Mucosa of descending colon (tissue), 3 donors: ENCODE data around the gene IRAK2. TPM values are rescaled to one million over a fixed set of nuclear protein-coding genes. Genes with fewer than 3 reads are reported as not detected.

Experiments
- ATAC-seq: fragments of 200-7000 bp; cut with Tn5 transposase; one replicate; pipeline ENCODE4 v1.9.1; 2020; ENCODE audit warnings: mild to moderate bottlenecking, moderate library complexity
- DNase-seq, 3 donors: peaks; one replicate each; pipeline ENCODE4 v3.0.0-alpha.2; 2020
- H3K36me3 ChIP-seq: fragments of 200-600 bp; one replicate; pipeline ENCODE4 v1.8.0; 2021; ENCODE audit warnings: low read depth, mild to moderate bottlenecking
- H3K4me1 ChIP-seq: fragments of 200-600 bp; one replicate; pipeline ENCODE4 v1.8.0; 2021; ENCODE audit warnings: low read depth, mild to moderate bottlenecking
- H3K4me3 ChIP-seq: fragments of 200-600 bp; one replicate; pipeline ENCODE4 v1.8.0; 2021; ENCODE audit warnings: mild to moderate bottlenecking
- H3K9me3 ChIP-seq: fragments of 200-600 bp; one replicate; pipeline ENCODE4 v1.8.0; 2021; ENCODE audit warnings: mild to moderate bottlenecking
- intact Hi-C, 2 donors: fragments of 100-400 bp; cut with DNase I in 1 of 2; cut with micrococcal nuclease in 1 of 2; formaldehyde crosslinking; loops; one replicate each; pipeline versions ENCODE4 v1.11.0 to v1.11.1; 2022; cut with DNase I, micrococcal nuclease
- total RNA-seq, 3 donors: library from RNA; stranded (reverse); fragmentation: NEBNext Ultra II Directional in 2 of 3; extraction: Animal tissue kit (Norgen Biotek cat#: 25700) in 2 of 3; gene quantifications; one replicate each; pipeline versions ENCODE4 v1.2.1 to v1.2.4, GENCODE V29; 2021 to 2023
- TF ChIP-seq, protein P1 (sequence below): fragments of 200-600 bp; IDR thresholded peaks from one replicate; pipeline ENCODE4 v1.8.0; 2022; ENCODE audit warnings: antibody characterized with exemption, mild to moderate bottlenecking
- donor health status: DM: no; HTN: no; CAD: no; lungs with moderate emphysema.
- donor health status: DM: no; HTN: no; CAD: no.
- donor health status: DM: no; HTN: yes; CAD: no.

The IRAK2 gene
- total RNA-seq, 3 donors from 2014 or later, result 1.1 to 3.2 (median 2.4) TPM

DNA sequence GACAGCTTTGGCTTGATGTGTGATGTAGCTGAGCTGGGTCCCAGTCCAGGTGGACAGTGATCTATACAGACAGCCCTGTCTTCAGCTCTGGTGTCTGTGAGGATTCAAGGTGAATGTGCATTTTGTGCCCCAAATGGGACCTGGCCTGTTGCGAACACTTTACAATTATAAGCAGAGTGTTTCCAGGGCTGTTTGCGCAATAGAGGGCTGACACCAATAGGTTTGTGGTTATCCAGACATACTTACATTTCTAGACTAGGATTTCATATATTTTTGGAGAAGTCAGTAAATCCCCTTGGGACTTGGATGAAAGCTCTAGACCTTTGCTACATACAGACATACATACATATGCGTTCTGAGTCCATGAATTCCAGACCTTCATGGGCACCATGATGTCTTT is 79.3 kb downstream of the IRAK2 start:
- Histone ChIP-seq H3K4me3 (no peak overlapping the region), H3K4me1 (peaks cover 6% of the 10 kb centered on the region), H3K9me3 (peaks cover 17% of the 10 kb centered on the region), H3K36me3 (no peaks in the 10 kb centered on the region)
- DNase-seq (no peak), ATAC-seq (no peak)
- TF ChIP-seq, protein P1, sequence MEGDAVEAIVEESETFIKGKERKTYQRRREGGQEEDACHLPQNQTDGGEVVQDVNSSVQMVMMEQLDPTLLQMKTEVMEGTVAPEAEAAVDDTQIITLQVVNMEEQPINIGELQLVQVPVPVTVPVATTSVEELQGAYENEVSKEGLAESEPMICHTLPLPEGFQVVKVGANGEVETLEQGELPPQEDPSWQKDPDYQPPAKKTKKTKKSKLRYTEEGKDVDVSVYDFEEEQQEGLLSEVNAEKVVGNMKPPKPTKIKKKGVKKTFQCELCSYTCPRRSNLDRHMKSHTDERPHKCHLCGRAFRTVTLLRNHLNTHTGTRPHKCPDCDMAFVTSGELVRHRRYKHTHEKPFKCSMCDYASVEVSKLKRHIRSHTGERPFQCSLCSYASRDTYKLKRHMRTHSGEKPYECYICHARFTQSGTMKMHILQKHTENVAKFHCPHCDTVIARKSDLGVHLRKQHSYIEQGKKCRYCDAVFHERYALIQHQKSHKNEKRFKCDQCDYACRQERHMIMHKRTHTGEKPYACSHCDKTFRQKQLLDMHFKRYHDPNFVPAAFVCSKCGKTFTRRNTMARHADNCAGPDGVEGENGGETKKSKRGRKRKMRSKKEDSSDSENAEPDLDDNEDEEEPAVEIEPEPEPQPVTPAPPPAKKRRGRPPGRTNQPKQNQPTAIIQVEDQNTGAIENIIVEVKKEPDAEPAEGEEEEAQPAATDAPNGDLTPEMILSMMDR, result no peak
- intact Hi-C loops, result no loop called here

GRCh38 chr3:10245081-10245712 is 80.5 kb downstream of the IRAK2 start:
- DNase-seq, result no peak
- Histone ChIP-seq H3K4me3 (no peak overlapping the region), H3K9me3 (peaks cover 17% of the 10 kb centered on the region), H3K4me1 (peaks cover 17% of the 10 kb centered on the region), H3K36me3 (no peaks in the 10 kb centered on the region)
- intact Hi-C loops, result no loop called here
- TF ChIP-seq, protein P1, result no peak
- ATAC-seq, result no peak

DNA sequence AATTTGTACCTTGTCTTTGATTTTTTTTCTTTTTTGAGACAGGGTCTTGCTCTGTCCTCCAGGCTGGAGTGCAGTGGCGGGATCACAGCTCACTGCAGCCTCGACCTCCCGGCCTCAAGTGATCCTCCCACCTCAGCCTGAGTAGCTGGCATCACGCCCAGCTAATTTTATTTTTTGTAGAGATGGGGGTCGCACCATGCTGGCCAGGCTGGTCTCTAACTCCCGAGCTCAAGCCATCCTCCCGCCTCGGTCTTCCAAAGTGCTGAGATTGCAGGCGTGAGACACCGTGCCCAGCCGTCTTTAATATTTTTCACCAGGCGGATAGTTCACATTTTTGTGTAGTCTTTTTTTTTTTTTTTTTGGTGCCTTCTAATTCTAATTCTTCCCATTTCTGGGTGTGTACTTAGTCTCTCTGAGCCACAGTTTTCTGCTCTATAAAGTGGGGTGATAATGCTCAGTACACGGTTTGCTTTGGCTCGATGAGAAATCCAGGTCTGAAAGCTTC is 83.0 kb downstream of the IRAK2 start:
- intact Hi-C loops, result no loop called here
- H3K4me1 ChIP-seq, result peaks cover 25% of the 10 kb centered on the region
- peak overlapping the region; percentile 85 for H3K4me3 ChIP-seq
- no peaks in the 10 kb centered on the region for H3K36me3 ChIP-seq
- DNase-seq (no peak), ATAC-seq (no peak)
- peaks cover 17% of the 10 kb centered on the region for H3K9me3 ChIP-seq
- TF ChIP-seq, protein P1, result no peak

DNA sequence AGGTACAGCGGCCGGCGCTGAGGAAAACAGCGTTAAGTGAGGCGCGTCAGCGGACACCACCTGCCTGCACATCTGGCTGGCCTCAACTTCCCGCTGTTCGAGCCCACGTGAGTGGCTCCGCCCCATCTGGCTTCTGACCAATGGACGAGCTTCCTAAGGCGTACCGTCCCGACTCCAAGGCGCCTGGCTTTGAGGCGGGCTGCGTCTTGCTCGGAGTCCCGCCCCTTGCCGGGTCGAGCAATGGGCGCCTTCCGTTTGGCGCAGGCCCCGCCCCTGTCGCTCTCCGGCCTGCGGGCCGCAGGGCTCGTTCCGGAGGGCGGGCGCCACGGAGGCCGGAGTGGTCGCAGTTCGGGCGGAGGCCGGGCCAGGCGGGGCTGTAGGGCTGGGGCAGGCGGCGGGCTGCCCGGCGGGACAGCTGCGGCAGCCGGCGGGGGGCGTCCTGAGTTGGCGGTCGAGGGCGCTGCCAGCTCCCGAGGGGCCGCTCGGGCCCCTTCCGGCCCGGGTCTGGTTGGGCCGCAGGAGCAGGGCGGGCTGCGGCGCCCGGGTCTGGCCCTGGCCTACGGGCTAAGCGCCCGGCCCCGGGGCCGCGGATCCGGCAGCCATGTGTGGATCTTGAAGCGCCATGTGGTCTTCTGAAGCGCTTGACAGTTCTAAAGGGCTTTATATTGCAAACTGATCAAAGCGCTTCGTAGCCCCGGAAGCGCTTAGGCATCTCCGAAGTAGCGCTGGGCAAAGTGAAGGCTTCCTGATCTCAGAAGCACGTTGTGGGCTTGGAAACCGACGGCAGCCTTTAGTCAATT is 83.7 kb downstream of the IRAK2 start, which contains the start of gene TATDN2:
TSS of gene TATDN2 (plus strand) at position 276 of the 800 bp plus-strand sequence. CDS start 742 bp downstream, outside the sequence.
- peak; percentile 98 to 99 (median 99) for DNase-seq
- Histone ChIP-seq H3K9me3 (peaks cover 17% of the 10 kb centered on the region), H3K36me3 (no peaks in the 10 kb centered on the region), H3K4me3 (peak within 1 kb of the TSS; percentile 85), H3K4me1 (peaks cover 25% of the 10 kb centered on the region)
- peak; percentile 98 for ATAC-seq
- intact Hi-C loops, result no loop called here
- TF ChIP-seq, protein P1, result no peak

GRCh38 chr3:10248984-10249748 is 84.4 kb downstream of the IRAK2 start:
- Histone ChIP-seq H3K4me3 (peak overlapping the region; percentile 85), H3K4me1 (peaks cover 25% of the 10 kb centered on the region), H3K9me3 (peaks cover 17% of the 10 kb centered on the region), H3K36me3 (no peaks in the 10 kb centered on the region)
- ATAC-seq (peak; percentile 8), DNase-seq (peak; percentile 50 to 74 (median 65))
- TF ChIP-seq, protein P1, result no peak
- intact Hi-C loops, result no loop called here
